ENCODE data around the gene TPD52L2.
"Not testable (repeated sequence)": the region's sequence is repeated elsewhere in the genome, so short reads cannot be mapped to it uniquely, and the experiment has no call there.

Gene TPD52L2

GRCh38 chr20:63911176-63911575 lies 46.1 kb downstream of the TPD52L2 start:
- no peaks in the 10 kb centered on the region for H3K36me3 ChIP-seq (ENCODE audit: control insufficient read depth, insufficient read depth, low read length, severe bottlenecking)
- H3K4me1 ChIP-seq (ENCODE audit: control insufficient read depth, insufficient read depth, low read length), result peaks cover 16% of the 10 kb centered on the region
- H3K9me3 ChIP-seq (ENCODE audit: control insufficient read depth, low read length), result no peaks in the 10 kb centered on the region
- DNase-seq (ENCODE audit: low read depth), result no peak
- no peaks in the 10 kb centered on the region for H3K27me3 ChIP-seq (replicated peaks; ENCODE audit: control insufficient read depth, insufficient read depth, low read length)
- H3K9ac ChIP-seq (ENCODE audit: low read length), result peak overlapping the region; percentile 42
- no peak overlapping the region for H3K4me3 ChIP-seq (ENCODE audit: low read length)

- no peak for DNase-seq (ENCODE audit: low read depth)
- Histone ChIP-seq H3K27me3 (replicated peaks; ENCODE audit: control insufficient read depth, insufficient read depth, low read length) (no peaks in the 10 kb centered on the region), H3K36me3 (ENCODE audit: control insufficient read depth, insufficient read depth, low read length, severe bottlenecking) (peaks cover 9% of the 10 kb centered on the region), H3K4me1 (ENCODE audit: control insufficient read depth, insufficient read depth, low read length) (peaks cover 5% of the 10 kb centered on the region), H3K9me3 (ENCODE audit: control insufficient read depth, low read length) (no peaks in the 10 kb centered on the region), H3K9ac (ENCODE audit: low read length) (no peak overlapping the region), H3K4me3 (ENCODE audit: low read length) (no peak overlapping the region)
These were observed 48.7 kb downstream of the TPD52L2 start for GRCh38 chr20:63913768-63914167.

GRCh38 chr20:63915471-63915870 lies 50.4 kb downstream of the TPD52L2 start:
- no peak for DNase-seq (ENCODE audit: low read depth)
- Histone ChIP-seq H3K4me1 (ENCODE audit: control insufficient read depth, insufficient read depth, low read length) (peaks cover 3% of the 10 kb centered on the region), H3K4me3 (ENCODE audit: low read length) (no peak overlapping the region), H3K9ac (ENCODE audit: low read length) (no peak overlapping the region), H3K9me3 (ENCODE audit: control insufficient read depth, low read length) (no peaks in the 10 kb centered on the region), H3K27me3 (replicated peaks; ENCODE audit: control insufficient read depth, insufficient read depth, low read length) (no peaks in the 10 kb centered on the region), H3K36me3 (ENCODE audit: control insufficient read depth, insufficient read depth, low read length, severe bottlenecking) (peaks cover 17% of the 10 kb centered on the region)

GRCh38 chr20:63916371-63916939 lies 51.4 kb downstream of the TPD52L2 start:
- peaks cover 17% of the 10 kb centered on the region for H3K36me3 ChIP-seq (ENCODE audit: control insufficient read depth, insufficient read depth, low read length, severe bottlenecking)
- not testable (repeated sequence) for H3K4me1 ChIP-seq (ENCODE audit: control insufficient read depth, insufficient read depth, low read length); H3K9ac ChIP-seq (ENCODE audit: low read length); H3K27me3 ChIP-seq (replicated peaks; ENCODE audit: control insufficient read depth, insufficient read depth, low read length); H3K4me3 ChIP-seq (ENCODE audit: low read length); H3K9me3 ChIP-seq (ENCODE audit: control insufficient read depth, low read length); DNase-seq (ENCODE audit: low read depth)

- Histone ChIP-seq H3K4me3 (ENCODE audit: low read length) (no peak overlapping the region), H3K27me3 (replicated peaks; ENCODE audit: control insufficient read depth, insufficient read depth, low read length) (no peaks in the 10 kb centered on the region)
- no peak for DNase-seq (ENCODE audit: low read depth)
These were observed 52.7 kb downstream of the TPD52L2 start for GRCh38 chr20:63917811-63918210.

GRCh38 chr20:63919130-63919529 lies 54.1 kb downstream of the TPD52L2 start:
- H3K4me1 ChIP-seq (ENCODE audit: control insufficient read depth, insufficient read depth, low read length), result peaks cover 3% of the 10 kb centered on the region
- DNase-seq (ENCODE audit: low read depth), result no peak
- H3K4me3 ChIP-seq (ENCODE audit: low read length), result no peak overlapping the region
- H3K36me3 ChIP-seq (ENCODE audit: control insufficient read depth, insufficient read depth, low read length, severe bottlenecking), result peaks cover 17% of the 10 kb centered on the region
- H3K9me3 ChIP-seq (ENCODE audit: control insufficient read depth, low read length), result no peaks in the 10 kb centered on the region
- H3K9ac ChIP-seq (ENCODE audit: low read length), result no peak overlapping the region
- H3K27me3 ChIP-seq (replicated peaks; ENCODE audit: control insufficient read depth, insufficient read depth, low read length), result no peaks in the 10 kb centered on the region

More at GRCh38 chr20:63917811-63918210, 52.7 kb downstream of the TPD52L2 start:
- no peak overlapping the region for H3K9ac ChIP-seq (ENCODE audit: low read length)
- H3K9me3 ChIP-seq (ENCODE audit: control insufficient read depth, low read length), result no peaks in the 10 kb centered on the region
- H3K4me1 ChIP-seq (ENCODE audit: control insufficient read depth, insufficient read depth, low read length), result peaks cover 3% of the 10 kb centered on the region
- H3K36me3 ChIP-seq (ENCODE audit: control insufficient read depth, insufficient read depth, low read length, severe bottlenecking), result peaks cover 17% of the 10 kb centered on the region

- Histone ChIP-seq H3K9me3 (ENCODE audit: control insufficient read depth, low read length) (no peaks in the 10 kb centered on the region), H3K9ac (ENCODE audit: low read length) (no peak overlapping the region), H3K4me1 (ENCODE audit: control insufficient read depth, insufficient read depth, low read length) (peaks cover 3% of the 10 kb centered on the region), H3K4me3 (ENCODE audit: low read length) (no peak overlapping the region), H3K27me3 (replicated peaks; ENCODE audit: control insufficient read depth, insufficient read depth, low read length) (no peaks in the 10 kb centered on the region), H3K36me3 (ENCODE audit: control insufficient read depth, insufficient read depth, low read length, severe bottlenecking) (peaks cover 17% of the 10 kb centered on the region)
- no peak for DNase-seq (ENCODE audit: low read depth)
These were observed 55.2 kb downstream of the TPD52L2 start for GRCh38 chr20:63920226-63920625.

GRCh38 chr20:63923651-63924050 lies 58.6 kb downstream of the TPD52L2 start:
- Histone ChIP-seq H3K4me3 (ENCODE audit: low read length) (no peak overlapping the region), H3K36me3 (ENCODE audit: control insufficient read depth, insufficient read depth, low read length, severe bottlenecking) (peaks cover 25% of the 10 kb centered on the region), H3K27me3 (replicated peaks; ENCODE audit: control insufficient read depth, insufficient read depth, low read length) (no peaks in the 10 kb centered on the region), H3K9me3 (ENCODE audit: control insufficient read depth, low read length) (no peaks in the 10 kb centered on the region), H3K9ac (ENCODE audit: low read length) (no peak overlapping the region), H3K4me1 (ENCODE audit: control insufficient read depth, insufficient read depth, low read length) (no peaks in the 10 kb centered on the region)
- no peak for DNase-seq (ENCODE audit: low read depth)

GRCh38 chr20:63924241-63924640 lies 59.2 kb downstream of the TPD52L2 start:
- Histone ChIP-seq H3K4me3 (ENCODE audit: low read length) (no peak overlapping the region), H3K9ac (ENCODE audit: low read length) (no peak overlapping the region), H3K9me3 (ENCODE audit: control insufficient read depth, low read length) (no peaks in the 10 kb centered on the region), H3K27me3 (replicated peaks; ENCODE audit: control insufficient read depth, insufficient read depth, low read length) (no peaks in the 10 kb centered on the region), H3K36me3 (ENCODE audit: control insufficient read depth, insufficient read depth, low read length, severe bottlenecking) (peaks cover 27% of the 10 kb centered on the region), H3K4me1 (ENCODE audit: control insufficient read depth, insufficient read depth, low read length) (no peaks in the 10 kb centered on the region)
- no peak for DNase-seq (ENCODE audit: low read depth)

GRCh38 chr20:63926298-63926697 lies 61.2 kb downstream of the TPD52L2 start:
- H3K4me3 ChIP-seq (ENCODE audit: low read length), result no peak overlapping the region
- H3K9ac ChIP-seq (ENCODE audit: low read length), result no peak overlapping the region
- no peak for DNase-seq (ENCODE audit: low read depth)
- H3K4me1 ChIP-seq (ENCODE audit: control insufficient read depth, insufficient read depth, low read length), result no peaks in the 10 kb centered on the region
- no peaks in the 10 kb centered on the region for H3K27me3 ChIP-seq (replicated peaks; ENCODE audit: control insufficient read depth, insufficient read depth, low read length)
- peaks cover 43% of the 10 kb centered on the region for H3K36me3 ChIP-seq (ENCODE audit: control insufficient read depth, insufficient read depth, low read length, severe bottlenecking)
- H3K9me3 ChIP-seq (ENCODE audit: control insufficient read depth, low read length), result no peaks in the 10 kb centered on the region

- Histone ChIP-seq H3K27me3 (replicated peaks; ENCODE audit: control insufficient read depth, insufficient read depth, low read length) (no peaks in the 10 kb centered on the region), H3K9ac (ENCODE audit: low read length) (no peak overlapping the region), H3K4me3 (ENCODE audit: low read length) (no peak overlapping the region), H3K36me3 (ENCODE audit: control insufficient read depth, insufficient read depth, low read length, severe bottlenecking) (peaks cover 69% of the 10 kb centered on the region), H3K9me3 (ENCODE audit: control insufficient read depth, low read length) (no peaks in the 10 kb centered on the region), H3K4me1 (ENCODE audit: control insufficient read depth, insufficient read depth, low read length) (no peaks in the 10 kb centered on the region)
- DNase-seq (ENCODE audit: low read depth), result no peak
These were observed 64.0 kb downstream of the TPD52L2 start for GRCh38 chr20:63929071-63929470.

GRCh38 chr20:63929473-63929883 lies 64.4 kb downstream of the TPD52L2 start:
- not testable (repeated sequence) for H3K27me3 ChIP-seq (replicated peaks; ENCODE audit: control insufficient read depth, insufficient read depth, low read length)

More at GRCh38 chr20:63929473-63929883, 64.4 kb downstream of the TPD52L2 start:
- not testable (repeated sequence) for H3K9me3 ChIP-seq (ENCODE audit: control insufficient read depth, low read length); H3K4me3 ChIP-seq (ENCODE audit: low read length); H3K9ac ChIP-seq (ENCODE audit: low read length); DNase-seq (ENCODE audit: low read depth); H3K4me1 ChIP-seq (ENCODE audit: control insufficient read depth, insufficient read depth, low read length)
- peaks cover 71% of the 10 kb centered on the region for H3K36me3 ChIP-seq (ENCODE audit: control insufficient read depth, insufficient read depth, low read length, severe bottlenecking)
